GM12892 (cell line): Measurements from ENCODE around the gene KRT36.

Experiments used
- POLR2A ChIP-seq: IDR thresholded peaks from 2 replicates; pipeline ENCODE4 v1.6.1; 2011; ENCODE audit warnings: low read depth, low read length, control low read depth
- POLR2AphosphoS5 ChIP-seq: IDR thresholded peaks from 2 replicates; pipeline ENCODE4 v1.6.1; 2011; ENCODE audit warnings: low read depth, low read length, control low read depth
- TAF1 ChIP-seq: IDR thresholded peaks from 2 replicates; pipeline ENCODE4 v1.6.1; 2011; ENCODE audit warnings: low read depth, mild to moderate bottlenecking, control low read depth, low read length, borderline replicate concordance

GRCh38 chr17:41539071-41539492 is 49.4 kb upstream of the KRT36 start:
- TF ChIP-seq POLR2A (no peak), POLR2AphosphoS5 (no peak), TAF1 (no peak)
